C4-2B (cell line): ENCODE data around the gene SCLY.

Source experiments
- CTCF ChIP-seq: fragments of 450-650 bp; conservative IDR thresholded peaks from 2 replicates; pipeline ENCODE4 v1.5.1; 2017; ENCODE audit warnings: mild to moderate bottlenecking
- ZFX ChIP-seq: fragments of 450-650 bp; IDR thresholded peaks from 2 replicates; pipeline ENCODE4 v1.6.1; 2017

- TF ChIP-seq CTCF (no peak), ZFX (no peak)
Measured at GRCh38 chr2:238133499-238134392, 72.9 kb downstream of the SCLY start.
